DND-41 (cell line): ENCODE measurements around the gene ASF1A.

Experiments used
- EZH2 ChIP-seq: IDR thresholded peaks from 3 replicates; pipeline ENCODE4 v1.6.1; 2012; ENCODE audit warnings: borderline replicate concordance, low read depth, mild to moderate bottlenecking, moderate library complexity, low read length, inconsistent platforms; ENCODE audit not compliant: severe bottlenecking
- TF ChIP-seq, protein P1 (sequence below): IDR thresholded peaks from 2 replicates; pipeline ENCODE4 v1.5.1; 2012; ENCODE audit warnings: borderline replicate concordance, low read length, moderate library complexity, mild to moderate bottlenecking; ENCODE audit not compliant: poor library complexity, severe bottlenecking; ENCODE audit errors: extremely low read depth

DNA sequence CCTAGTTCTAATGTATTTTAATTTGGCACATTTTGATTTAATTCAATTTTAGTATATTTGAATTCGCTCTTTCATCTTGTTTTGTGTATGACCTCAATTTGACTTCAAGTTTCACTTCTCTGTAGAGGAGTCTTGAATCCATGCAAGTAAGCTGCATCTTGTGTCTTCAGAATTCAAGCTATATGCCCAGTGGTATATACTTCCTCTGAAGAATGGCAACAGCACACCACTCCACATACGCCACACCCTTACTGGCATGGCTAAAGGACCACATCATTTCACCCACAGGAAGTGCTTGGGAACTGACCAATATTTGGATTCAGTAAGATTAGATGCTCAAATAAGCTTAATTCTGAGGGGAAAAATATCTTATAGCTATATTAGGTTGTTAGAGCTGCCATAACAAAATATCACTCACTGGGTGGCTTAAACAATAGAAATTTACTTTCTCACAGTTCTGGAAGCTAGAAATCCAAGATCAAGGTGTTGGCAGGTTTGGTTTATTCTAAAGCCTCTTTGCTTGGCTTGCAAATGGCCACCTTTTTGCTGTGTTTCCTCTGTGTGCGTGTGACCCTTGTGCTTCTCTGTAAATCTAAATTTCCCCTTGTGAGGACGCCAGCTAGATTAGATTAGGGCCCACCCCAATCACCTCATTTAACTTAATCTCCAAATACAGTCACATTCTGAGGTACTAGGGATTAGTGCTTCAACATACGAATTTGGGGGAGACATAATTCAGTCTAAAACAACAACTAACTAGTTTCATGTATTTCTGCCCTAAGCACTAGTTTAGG, 2.8 kb upstream of the ASF1A start:
- TF ChIP-seq EZH2 = no peak
- TF ChIP-seq, protein P1, sequence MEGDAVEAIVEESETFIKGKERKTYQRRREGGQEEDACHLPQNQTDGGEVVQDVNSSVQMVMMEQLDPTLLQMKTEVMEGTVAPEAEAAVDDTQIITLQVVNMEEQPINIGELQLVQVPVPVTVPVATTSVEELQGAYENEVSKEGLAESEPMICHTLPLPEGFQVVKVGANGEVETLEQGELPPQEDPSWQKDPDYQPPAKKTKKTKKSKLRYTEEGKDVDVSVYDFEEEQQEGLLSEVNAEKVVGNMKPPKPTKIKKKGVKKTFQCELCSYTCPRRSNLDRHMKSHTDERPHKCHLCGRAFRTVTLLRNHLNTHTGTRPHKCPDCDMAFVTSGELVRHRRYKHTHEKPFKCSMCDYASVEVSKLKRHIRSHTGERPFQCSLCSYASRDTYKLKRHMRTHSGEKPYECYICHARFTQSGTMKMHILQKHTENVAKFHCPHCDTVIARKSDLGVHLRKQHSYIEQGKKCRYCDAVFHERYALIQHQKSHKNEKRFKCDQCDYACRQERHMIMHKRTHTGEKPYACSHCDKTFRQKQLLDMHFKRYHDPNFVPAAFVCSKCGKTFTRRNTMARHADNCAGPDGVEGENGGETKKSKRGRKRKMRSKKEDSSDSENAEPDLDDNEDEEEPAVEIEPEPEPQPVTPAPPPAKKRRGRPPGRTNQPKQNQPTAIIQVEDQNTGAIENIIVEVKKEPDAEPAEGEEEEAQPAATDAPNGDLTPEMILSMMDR = no peak
